Memory B cell (primary cell): ENCODE measurements around the gene MPI.
"Not testable (repeated sequence)": the region's sequence is repeated elsewhere in the genome, so short reads cannot be mapped to it uniquely, and the experiment has no call there.

ENCODE experiments used
- ATAC-seq: fragments of 150-1000 bp; cut with Tn5 transposase; 2 replicates; pipeline ENCODE4 v1.10.0; 2021; ENCODE audit warnings: low read depth, mild to moderate bottlenecking, moderate library complexity
- DNase-seq, 2 donors: peaks; one replicate each; pipeline ENCODE4 v3.0.0; 2022; ENCODE audit warnings: low spot score in 2 of 2
- H3K27ac Mint-ChIP-seq: one replicate; pipeline ENCODE4 v1.8.0; 2022; ENCODE audit warnings: mild to moderate bottlenecking, moderate library complexity, mixed read lengths
- H3K27me3 Mint-ChIP-seq: one replicate; pipeline ENCODE4 v1.8.0; 2022; ENCODE audit warnings: mixed read lengths
- H3K36me3 Mint-ChIP-seq: one replicate; pipeline ENCODE4 v1.8.0; 2022; ENCODE audit warnings: mild to moderate bottlenecking, mixed read lengths
- H3K4me1 Mint-ChIP-seq: one replicate; pipeline ENCODE4 v1.8.0; 2022; ENCODE audit warnings: mixed read lengths
- H3K4me3 Mint-ChIP-seq: one replicate; pipeline ENCODE4 v1.8.0; 2022; ENCODE audit warnings: mild to moderate bottlenecking, moderate library complexity, mixed read lengths
- H3K9me3 Mint-ChIP-seq: one replicate; pipeline ENCODE4 v1.8.0; 2022; ENCODE audit warnings: mixed read lengths

MPI gene

GRCh38 chr15:74869726-74870407 lies 20.0 kb upstream of the MPI start:
- H3K27ac Mint-ChIP-seq: peak overlapping the region; percentile 69
- H3K4me1 Mint-ChIP-seq: peaks cover 54% of the 10 kb centered on the region
- peak in 1 of 2 donors; percentile 23 for DNase-seq
- no peaks in the 10 kb centered on the region for H3K9me3 Mint-ChIP-seq
- peak overlapping the region; percentile 77 for H3K4me3 Mint-ChIP-seq
- peak; percentile 32 for ATAC-seq
- H3K36me3 Mint-ChIP-seq: peaks cover 16% of the 10 kb centered on the region
- no peaks in the 10 kb centered on the region for H3K27me3 Mint-ChIP-seq

DNA sequence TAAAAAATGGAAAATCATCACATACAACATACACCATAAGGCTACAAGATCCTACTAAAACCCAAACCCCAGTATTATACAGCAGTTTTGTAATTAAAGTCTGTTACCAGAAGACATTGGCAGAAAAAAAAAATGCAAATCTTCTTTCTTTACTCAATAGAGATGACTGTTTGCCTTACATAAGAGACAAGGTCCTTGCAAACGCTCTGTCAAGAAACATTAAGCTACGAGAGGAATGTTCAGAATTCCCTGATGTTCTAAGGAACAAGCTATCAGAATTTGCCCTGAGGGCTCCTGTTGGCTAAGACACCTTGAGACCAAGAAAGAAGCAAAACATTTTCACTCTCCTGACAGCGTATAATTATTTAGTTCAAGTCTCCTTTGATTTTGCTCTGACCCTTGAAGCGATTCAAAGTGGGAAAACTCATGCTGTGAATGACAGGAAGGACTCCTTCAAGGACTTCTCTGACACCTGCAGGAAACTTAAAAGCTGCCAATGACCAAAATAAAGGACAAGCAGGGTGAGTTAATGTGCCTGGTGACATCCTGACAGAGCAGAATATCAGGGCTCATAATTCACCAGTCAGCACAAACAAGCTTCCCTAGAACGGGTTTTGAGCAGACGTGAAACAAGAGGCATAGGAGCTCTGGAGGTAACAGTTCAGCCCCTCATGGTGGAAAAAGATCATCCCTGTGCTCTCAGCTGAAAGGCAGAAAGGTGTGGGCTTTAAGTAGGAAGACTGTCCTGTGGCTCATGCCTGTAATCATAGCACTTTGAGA lies 19.2 kb upstream of the MPI start:
- H3K4me3 Mint-ChIP-seq: peak overlapping the region; percentile 77
- no peaks in the 10 kb centered on the region for H3K27me3 Mint-ChIP-seq
- H3K36me3 Mint-ChIP-seq: peaks cover 16% of the 10 kb centered on the region
- DNase-seq (no peak), ATAC-seq (no peak)
- peak overlapping the region; percentile 69 for H3K27ac Mint-ChIP-seq
- no peaks in the 10 kb centered on the region for H3K9me3 Mint-ChIP-seq
- peaks cover 51% of the 10 kb centered on the region for H3K4me1 Mint-ChIP-seq

- Mint-ChIP-seq H3K27ac (peak overlapping the region; percentile 81), H3K4me1 (peaks cover 39% of the 10 kb centered on the region), H3K9me3 (no peaks in the 10 kb centered on the region), H3K4me3 (peak overlapping the region; percentile 88), H3K27me3 (no peaks in the 10 kb centered on the region), H3K36me3 (peaks cover 8% of the 10 kb centered on the region)
- DNase-seq: no peak
- ATAC-seq: no peak
Measured at GRCh38 chr15:74872702-74873035, 17.2 kb upstream of the MPI start.

GRCh38 chr15:74873036-74873755 lies 16.6 kb upstream of the MPI start, which contains the start of gene SCAMP2:
TSS of gene SCAMP2 (minus strand) at chr15:74873365. CDS start at chr15:74873255, 110 bp downstream.
- peak within 1 kb of the TSS; percentile 88 for H3K4me3 Mint-ChIP-seq
- H3K9me3 Mint-ChIP-seq: no peaks in the 10 kb centered on the region
- peaks cover 33% of the 10 kb centered on the region for H3K4me1 Mint-ChIP-seq
- H3K27ac Mint-ChIP-seq: peak within 1 kb of the TSS; percentile 81
- peak; percentile 87 to 93 for DNase-seq
- peak; percentile 90 for ATAC-seq
- no peaks in the 10 kb centered on the region for H3K27me3 Mint-ChIP-seq
- H3K36me3 Mint-ChIP-seq: peaks cover 2% of the 10 kb centered on the region

DNA sequence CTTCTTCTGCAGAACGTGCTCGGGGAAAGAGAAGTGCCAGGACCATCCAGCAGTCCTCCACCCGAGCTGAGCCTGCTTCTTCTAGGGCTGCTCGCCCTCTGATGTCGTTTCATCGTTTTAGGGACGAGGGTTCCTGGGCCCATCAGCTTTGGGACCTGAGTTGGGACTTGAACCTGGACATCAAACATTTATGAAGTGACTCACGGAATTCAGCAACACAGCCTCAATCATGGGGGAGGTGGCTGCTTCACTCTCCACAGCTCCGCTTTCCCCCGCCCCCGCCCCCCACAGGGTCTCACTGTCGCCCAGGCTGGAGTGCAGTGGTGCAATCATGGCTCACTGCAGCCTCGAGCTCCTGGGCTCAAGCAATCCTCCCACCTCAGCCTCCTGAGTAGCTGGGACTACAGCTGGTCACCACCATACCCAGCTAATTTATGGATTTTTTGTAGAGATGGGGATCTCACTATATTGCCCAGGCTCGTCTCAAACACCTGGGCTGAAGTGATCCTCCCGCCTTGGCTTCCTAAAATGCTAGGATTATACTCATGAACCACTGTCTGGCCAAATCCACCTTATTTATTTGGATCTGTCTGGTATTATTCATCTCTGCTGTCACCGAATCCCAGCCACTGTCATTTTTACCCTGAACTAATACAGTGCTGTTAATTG lies 16.0 kb upstream of the MPI start:
- ATAC-seq: no peak
- Mint-ChIP-seq H3K9me3 (no peaks in the 10 kb centered on the region), H3K27me3 (no peaks in the 10 kb centered on the region), H3K4me3 (peak overlapping the region; percentile 88), H3K27ac (peak overlapping the region; percentile 81), H3K36me3 (peaks cover 2% of the 10 kb centered on the region), H3K4me1 (peaks cover 33% of the 10 kb centered on the region)
- no peak for DNase-seq

GRCh38 chr15:74878273-74878672 lies 11.6 kb upstream of the MPI start:
- Mint-ChIP-seq H3K27ac (no peak overlapping the region), H3K4me3 (no peak overlapping the region), H3K36me3 (no peaks in the 10 kb centered on the region), H3K4me1 (peaks cover 4% of the 10 kb centered on the region), H3K9me3 (peaks cover 4% of the 10 kb centered on the region), H3K27me3 (no peaks in the 10 kb centered on the region)
- ATAC-seq: no peak
- no peak for DNase-seq

DNA sequence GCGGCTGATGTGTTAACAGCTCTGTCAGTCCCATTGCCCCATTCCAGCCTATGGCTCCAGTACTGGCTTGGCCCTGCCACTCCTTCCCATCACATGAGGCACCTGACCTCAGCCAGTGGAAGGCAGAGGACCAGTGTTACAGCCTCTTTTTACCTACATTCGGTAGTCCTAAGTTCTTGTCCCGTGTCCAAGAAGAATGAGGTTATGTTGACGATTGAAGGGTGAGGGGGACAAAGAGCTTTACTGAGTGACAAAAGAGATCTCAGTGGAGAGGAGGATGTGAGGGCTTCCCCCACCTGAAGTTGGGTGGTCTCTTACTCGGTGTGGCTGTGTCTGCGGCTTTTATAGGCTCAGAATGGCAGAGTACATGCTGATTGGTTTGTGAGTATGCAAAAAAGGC lies 7.3 kb upstream of the MPI start:
- Mint-ChIP-seq H3K4me1 (peaks cover 4% of the 10 kb centered on the region), H3K27ac (peak overlapping the region; percentile 35)

DNA sequence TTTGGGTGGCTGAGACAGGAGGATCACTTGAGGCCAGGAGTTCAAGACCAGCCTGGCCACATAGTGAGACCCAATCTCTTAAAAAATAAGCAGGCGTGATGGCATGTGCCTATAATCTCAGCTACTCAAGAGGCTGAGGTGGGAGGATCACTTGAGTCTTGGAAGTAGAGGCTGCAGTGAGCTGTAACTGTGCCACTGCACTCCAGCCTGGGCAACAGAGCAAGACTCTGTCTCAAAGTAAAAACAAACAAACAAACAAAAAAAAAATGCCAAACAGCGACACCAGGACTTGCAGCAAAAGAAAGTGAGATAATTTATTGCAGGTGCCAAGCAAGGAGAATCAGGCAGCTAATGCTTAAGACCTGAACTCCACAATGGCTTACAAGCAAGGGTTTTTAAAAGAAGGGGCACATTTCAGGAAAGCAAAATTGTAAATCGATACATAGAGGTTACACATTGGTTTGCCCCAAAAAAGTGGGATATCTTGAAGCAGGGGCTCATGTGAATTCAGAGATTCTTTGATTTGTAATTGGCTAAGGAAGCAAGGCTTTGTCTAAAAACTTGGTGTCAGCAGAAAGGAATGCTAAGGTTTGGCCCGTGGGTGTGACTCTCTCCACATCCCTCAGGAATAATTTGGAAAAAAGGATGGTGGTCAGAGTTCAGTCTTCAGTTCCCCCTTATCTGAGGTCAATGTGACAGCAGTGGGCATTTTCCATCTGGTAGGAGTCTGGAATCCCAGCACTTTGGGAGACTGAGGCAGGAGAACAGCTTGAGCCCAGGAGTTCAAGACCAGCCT lies 5.2 kb upstream of the MPI start:
- H3K36me3 Mint-ChIP-seq: no peaks in the 10 kb centered on the region
- H3K27me3 Mint-ChIP-seq: no peaks in the 10 kb centered on the region
- no peak overlapping the region for H3K27ac Mint-ChIP-seq
- ATAC-seq (no peak), DNase-seq (no peak)
- no peak overlapping the region for H3K4me3 Mint-ChIP-seq
- peaks cover 10% of the 10 kb centered on the region for H3K4me1 Mint-ChIP-seq
- peaks cover 4% of the 10 kb centered on the region for H3K9me3 Mint-ChIP-seq

More for the DNA sequence above, 7.3 kb upstream of the MPI start:
- ATAC-seq: no peak
- H3K9me3 Mint-ChIP-seq: peaks cover 4% of the 10 kb centered on the region
- H3K36me3 Mint-ChIP-seq: no peaks in the 10 kb centered on the region
- H3K27me3 Mint-ChIP-seq: no peaks in the 10 kb centered on the region
- no peak for DNase-seq
- no peak overlapping the region for H3K4me3 Mint-ChIP-seq

GRCh38 chr15:74885461-74885860 lies 4.4 kb upstream of the MPI start:
- Mint-ChIP-seq H3K9me3 (peaks cover 4% of the 10 kb centered on the region), H3K27me3 (no peaks in the 10 kb centered on the region), H3K27ac (no peak overlapping the region), H3K4me1 (peaks cover 14% of the 10 kb centered on the region), H3K4me3 (no peak overlapping the region), H3K36me3 (no peaks in the 10 kb centered on the region)
- DNase-seq (no peak), ATAC-seq (no peak)

DNA sequence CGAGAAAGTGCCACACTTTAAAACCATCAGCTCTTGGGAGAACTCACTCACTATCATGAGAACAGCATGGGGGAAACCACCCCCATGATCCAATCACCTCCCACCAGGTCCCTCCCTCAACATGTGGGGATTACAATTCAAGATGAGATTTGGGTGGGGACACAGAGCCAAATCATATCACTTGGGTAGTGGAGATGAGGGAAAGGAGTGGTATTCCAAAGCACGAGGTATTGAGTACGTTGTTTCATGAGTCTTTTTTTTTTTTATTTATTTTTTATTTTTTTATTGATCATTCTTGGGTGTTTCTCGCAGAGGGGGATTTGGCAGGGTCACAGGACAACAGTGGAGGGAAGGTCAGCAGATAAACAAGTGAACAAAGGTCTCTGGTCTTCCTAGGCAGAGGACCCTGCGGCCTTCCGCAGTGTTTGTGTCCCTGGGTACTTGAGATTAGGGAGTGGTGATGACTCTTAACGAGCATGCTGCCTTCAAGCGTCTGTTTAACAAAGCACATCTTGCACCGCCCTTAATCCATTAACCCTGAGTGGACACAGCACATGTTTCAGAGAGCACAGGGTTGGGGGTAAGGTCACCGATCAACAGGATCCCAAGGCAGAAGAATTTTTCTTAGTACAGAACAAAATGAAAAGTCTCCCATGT lies 2.2 kb upstream of the MPI start:
- peaks cover 17% of the 10 kb centered on the region for H3K4me1 Mint-ChIP-seq
- not testable (repeated sequence) for DNase-seq, H3K27ac Mint-ChIP-seq, H3K9me3 Mint-ChIP-seq, H3K27me3 Mint-ChIP-seq, H3K36me3 Mint-ChIP-seq, H3K4me3 Mint-ChIP-seq, ATAC-seq

- no peak for DNase-seq
- H3K4me1 Mint-ChIP-seq: peaks cover 28% of the 10 kb centered on the region
- ATAC-seq: no peak
- no peak overlapping the region for H3K27ac Mint-ChIP-seq
- H3K9me3 Mint-ChIP-seq: no peaks in the 10 kb centered on the region
- H3K36me3 Mint-ChIP-seq: peaks cover 4% of the 10 kb centered on the region
- H3K4me3 Mint-ChIP-seq: no peak overlapping the region
- H3K27me3 Mint-ChIP-seq: no peaks in the 10 kb centered on the region
Measured at GRCh38 chr15:74888716-74889115, 1.1 kb upstream of the MPI start.

GRCh38 chr15:74889390-74889882 lies 406 bp upstream of the MPI start:
- no peak for ATAC-seq
- Mint-ChIP-seq H3K36me3 (peaks cover 4% of the 10 kb centered on the region), H3K4me1 (peaks cover 27% of the 10 kb centered on the region), H3K4me3 (peak overlapping the region; percentile 90), H3K27me3 (no peaks in the 10 kb centered on the region), H3K27ac (peak overlapping the region; percentile 86), H3K9me3 (no peaks in the 10 kb centered on the region)
- no peak for DNase-seq

DNA sequence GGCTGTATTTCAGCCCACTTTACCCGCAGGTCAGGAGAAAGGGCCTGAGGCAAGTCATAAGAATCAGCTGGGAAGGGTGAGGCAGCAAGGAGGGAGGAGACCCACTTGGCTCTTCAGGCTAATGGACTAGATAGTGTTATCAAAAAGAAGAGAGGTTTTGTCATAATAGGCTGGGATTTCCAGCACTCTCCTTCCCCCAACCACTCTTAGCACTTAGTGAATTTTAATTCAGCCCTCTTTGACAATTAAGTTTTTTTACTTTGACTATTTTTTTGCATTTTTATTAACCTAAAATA lies 771 bp downstream of the MPI start:
- Mint-ChIP-seq H3K9me3 (no peaks in the 10 kb centered on the region), H3K36me3 (peaks cover 4% of the 10 kb centered on the region), H3K4me1 (peaks cover 27% of the 10 kb centered on the region), H3K27ac (no peak overlapping the region), H3K27me3 (no peaks in the 10 kb centered on the region), H3K4me3 (peak overlapping the region; percentile 90)
- no peak for ATAC-seq
- no peak for DNase-seq
